Nephron progenitor cell (in vitro differentiated cells): ENCODE data around the gene SLC9A1.

Experiments
- DNase-seq: peaks from one replicate; pipeline ENCODE4 v3.0.0; 2021
- H3K27ac Mint-ChIP-seq: 2 replicates; pipeline ENCODE4 v1.8.0; 2021; ENCODE audit warnings: mild to moderate bottlenecking, moderate library complexity, mixed read lengths
- H3K27me3 Mint-ChIP-seq: 2 replicates; pipeline ENCODE4 v1.8.0; 2021; ENCODE audit warnings: mild to moderate bottlenecking, low read depth, mixed read lengths; ENCODE audit not compliant: poor library complexity
- H3K36me3 Mint-ChIP-seq: 2 replicates; pipeline ENCODE4 v1.8.0; 2021; ENCODE audit warnings: low read depth, mixed read lengths
- H3K4me1 Mint-ChIP-seq: 2 replicates; pipeline ENCODE4 v1.8.0; 2021; ENCODE audit warnings: mixed read lengths
- H3K4me3 Mint-ChIP-seq: 2 replicates; pipeline ENCODE4 v1.8.0; 2021; ENCODE audit warnings: mild to moderate bottlenecking, moderate library complexity, mixed read lengths
- H3K9me3 Mint-ChIP-seq: 2 replicates; pipeline ENCODE4 v1.8.0; 2021; ENCODE audit warnings: mild to moderate bottlenecking, moderate library complexity, mixed read lengths
- CTCF ChIP-seq: fragments of 200-600 bp; sonication (generic); IDR thresholded peaks from 2 replicates; pipeline ENCODE4 v1.5.0; 2021; ENCODE audit warnings: antibody characterized with exemption

The SLC9A1 gene

GRCh38 chr1:27139980-27140379 lies 14.9 kb downstream of the SLC9A1 start:
- Mint-ChIP-seq H3K27me3 (peaks cover 6% of the 10 kb centered on the region), H3K4me1 (peaks cover 74% of the 10 kb centered on the region), H3K36me3 (peaks cover 2% of the 10 kb centered on the region), H3K9me3 (no peaks in the 10 kb centered on the region), H3K27ac (peak overlapping the region; percentile 12), H3K4me3 (no peak overlapping the region)
- DNase-seq, result no peak
- TF ChIP-seq CTCF, result no peak

- Mint-ChIP-seq H3K9me3 (no peaks in the 10 kb centered on the region), H3K4me1 (peaks cover 70% of the 10 kb centered on the region)
- TF ChIP-seq CTCF, result no peak
Observed at GRCh38 chr1:27138927-27139326, 16.0 kb downstream of the SLC9A1 start.

GRCh38 chr1:27138368-27138767 lies 16.6 kb downstream of the SLC9A1 start:
- no peak for DNase-seq
- no peaks in the 10 kb centered on the region for H3K9me3 Mint-ChIP-seq
- H3K4me1 Mint-ChIP-seq, result peaks cover 66% of the 10 kb centered on the region
- peaks cover 6% of the 10 kb centered on the region for H3K27me3 Mint-ChIP-seq
- no peaks in the 10 kb centered on the region for H3K36me3 Mint-ChIP-seq
- no peak overlapping the region for H3K4me3 Mint-ChIP-seq
- no peak overlapping the region for H3K27ac Mint-ChIP-seq
- TF ChIP-seq CTCF, result no peak

More at GRCh38 chr1:27138927-27139326, 16.0 kb downstream of the SLC9A1 start:
- Mint-ChIP-seq H3K4me3 (no peak overlapping the region), H3K27me3 (peaks cover 6% of the 10 kb centered on the region), H3K36me3 (no peaks in the 10 kb centered on the region), H3K27ac (peak overlapping the region; percentile 13)
- no peak for DNase-seq

GRCh38 chr1:27137544-27138075 lies 17.3 kb downstream of the SLC9A1 start:
- Mint-ChIP-seq H3K27ac (peak overlapping the region; percentile 85), H3K4me3 (no peak overlapping the region), H3K36me3 (no peaks in the 10 kb centered on the region), H3K27me3 (peaks cover 2% of the 10 kb centered on the region), H3K9me3 (no peaks in the 10 kb centered on the region), H3K4me1 (peaks cover 61% of the 10 kb centered on the region)
- peak; percentile 56 for DNase-seq
- no peak for TF ChIP-seq CTCF

GRCh38 chr1:27136998-27137542 lies 17.9 kb downstream of the SLC9A1 start:
- Mint-ChIP-seq H3K9me3 (no peaks in the 10 kb centered on the region), H3K27ac (peak overlapping the region; percentile 85), H3K4me3 (no peak overlapping the region), H3K27me3 (peaks cover 2% of the 10 kb centered on the region), H3K4me1 (peaks cover 65% of the 10 kb centered on the region), H3K36me3 (no peaks in the 10 kb centered on the region)
- DNase-seq, result no peak
- TF ChIP-seq CTCF, result no peak

- Mint-ChIP-seq H3K27ac (no peak overlapping the region), H3K9me3 (no peaks in the 10 kb centered on the region), H3K4me1 (peaks cover 65% of the 10 kb centered on the region), H3K36me3 (no peaks in the 10 kb centered on the region), H3K27me3 (peaks cover 2% of the 10 kb centered on the region), H3K4me3 (no peak overlapping the region)
- TF ChIP-seq CTCF, result no peak
- no peak for DNase-seq
Observed at GRCh38 chr1:27136236-27136551, 18.7 kb downstream of the SLC9A1 start.
